Right forelimb (tissue), 1 donor: Measurements from ENCODE around the gene HSBP1L1.
A peak's percentile ranks its signal among the peaks of the same experiment; 100 is the strongest.

Experiments
- DNase-seq: peaks from one replicate; pipeline ENCODE4 v3.0.0-alpha.2; 2018

HSBP1L1 gene

DNA sequence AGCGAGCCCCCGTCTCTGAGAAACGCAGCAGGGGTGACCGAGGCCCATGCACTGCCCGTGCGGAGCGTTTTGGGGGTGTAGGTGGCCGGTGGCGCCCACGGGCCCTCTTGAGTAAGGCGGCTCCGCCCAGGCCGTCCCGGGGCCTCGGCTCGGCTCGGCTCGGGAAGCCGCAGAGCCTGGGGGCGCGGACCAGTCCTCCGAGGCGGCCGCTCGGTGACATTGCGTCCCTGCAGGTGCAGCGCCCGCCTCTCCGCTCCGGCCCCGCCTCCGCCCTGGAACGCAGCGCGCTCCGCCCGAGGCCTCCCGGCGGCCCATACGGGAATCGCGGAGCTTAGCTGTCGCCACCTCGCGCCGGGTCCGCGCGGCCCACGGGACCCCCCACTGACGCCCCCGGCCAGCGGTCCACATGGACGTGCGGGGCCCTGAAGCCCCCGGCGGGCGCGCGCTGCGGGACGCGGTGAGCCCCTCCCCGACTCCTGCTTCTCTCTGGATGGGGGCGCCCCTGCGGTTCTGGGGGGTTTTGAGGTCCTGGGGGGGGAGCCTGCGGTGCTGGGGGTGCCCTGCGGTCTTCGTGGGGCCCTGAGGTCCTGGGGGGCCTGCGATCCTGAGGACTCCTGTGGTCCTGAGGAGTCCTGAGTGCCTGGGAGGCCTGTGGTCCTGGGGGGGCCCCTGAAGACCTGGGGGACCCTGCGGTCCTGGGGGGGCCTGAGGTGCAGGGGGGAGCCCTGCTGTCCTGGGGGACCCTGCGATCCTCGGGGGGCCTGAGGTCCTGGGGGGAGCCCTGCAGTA is at the start of gene HSBP1L1:
HSBP1L1 (plus strand) TSS at position 314 of the 789 bp plus-strand sequence; CDS start at position 407, 93 bp downstream.
- DNase-seq: peak; percentile 65

DNA sequence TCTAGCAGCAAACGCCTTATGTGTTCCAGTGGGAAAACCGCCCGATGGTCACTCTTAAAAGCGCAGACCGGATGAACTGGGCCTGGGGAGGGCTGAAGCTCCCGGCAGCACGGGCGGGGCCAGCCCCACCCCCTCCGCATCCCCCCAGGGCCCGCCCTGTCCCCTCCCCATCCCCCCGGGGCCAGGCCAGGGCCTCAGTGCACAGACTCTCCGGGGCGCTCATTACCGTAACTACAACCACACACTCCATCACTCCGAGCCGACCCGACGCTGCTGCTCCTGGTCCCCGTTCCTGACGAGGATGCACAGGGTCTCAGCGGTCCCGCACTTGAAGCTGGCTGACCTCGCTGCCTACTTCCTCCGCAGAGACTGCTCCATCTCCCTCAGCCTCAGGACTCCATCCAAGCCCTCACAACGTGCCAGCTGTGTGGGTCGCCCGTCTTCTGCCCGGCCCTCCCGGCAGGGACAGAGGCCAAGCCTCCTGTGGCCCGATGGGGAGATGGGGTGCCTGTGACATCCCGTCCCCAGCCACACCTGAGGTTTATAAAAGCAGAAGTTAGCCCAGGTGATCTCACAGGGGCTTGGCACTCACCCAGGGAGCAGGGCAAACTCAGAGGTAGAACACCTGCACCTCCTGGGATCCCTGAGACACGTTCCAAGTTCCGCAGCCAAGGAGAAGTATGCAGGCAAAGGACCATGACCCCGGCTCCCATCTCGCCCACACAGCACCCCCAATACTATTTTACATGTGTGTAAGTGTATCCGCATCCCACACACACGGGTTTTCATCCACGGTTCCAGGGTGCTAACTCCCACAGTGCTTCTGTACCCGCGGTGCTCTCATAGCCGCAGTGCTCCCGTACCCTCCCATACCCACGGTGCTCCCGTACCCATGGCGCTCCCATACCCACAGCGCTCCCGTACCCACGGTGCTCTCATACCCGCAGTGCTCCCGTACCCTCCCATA is 49.0 kb upstream of the HSBP1L1 start:
- no peak for DNase-seq

DNA sequence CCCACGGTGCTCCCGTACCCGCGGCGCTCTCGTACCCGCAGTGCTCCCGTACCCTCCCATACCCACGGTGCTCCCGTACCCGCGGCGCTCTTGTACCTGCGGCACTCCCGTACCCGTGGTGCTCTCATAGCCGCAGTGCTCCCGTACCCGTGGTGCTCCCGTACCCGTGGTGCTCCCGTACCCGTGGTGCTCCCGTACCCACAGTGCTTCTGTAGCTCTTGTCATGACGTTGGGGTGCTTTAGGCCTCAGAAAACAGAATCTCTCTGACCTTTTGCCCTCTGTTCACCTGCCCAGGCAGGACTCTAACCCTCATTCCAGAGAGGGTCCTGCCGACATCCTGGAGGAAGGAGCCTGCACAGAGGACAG is 48.3 kb upstream of the HSBP1L1 start:
- DNase-seq: no peak

DNA sequence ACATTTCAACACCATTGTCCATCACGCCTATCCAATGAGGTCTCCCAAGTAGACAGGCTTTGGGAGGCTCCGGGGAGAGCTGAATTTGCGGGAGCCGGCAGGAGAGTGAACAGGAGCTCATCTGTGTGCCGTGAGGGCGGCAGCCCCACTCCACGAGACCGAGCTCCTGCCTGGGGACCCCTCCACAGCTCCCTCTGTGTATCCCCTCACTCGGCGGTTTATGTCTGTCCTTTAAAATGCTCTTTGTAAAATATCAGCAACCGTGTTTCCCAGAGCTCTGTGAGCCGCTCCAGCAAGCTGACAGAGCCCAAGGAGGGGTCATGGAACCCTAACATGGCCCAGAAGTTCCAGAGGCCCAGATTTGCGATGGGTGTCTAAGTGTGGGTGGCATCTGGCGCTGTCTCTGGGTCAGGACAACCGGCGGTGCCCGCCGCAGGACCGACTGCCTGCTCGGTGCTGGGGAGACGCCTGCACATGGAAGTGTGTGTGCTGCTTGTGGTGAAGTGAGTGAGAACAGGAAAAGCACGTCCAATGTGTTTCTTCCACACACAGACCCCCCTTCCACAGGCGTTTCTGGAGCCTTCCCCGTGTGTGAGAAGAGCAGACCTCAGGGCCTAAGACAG is 47.8 kb upstream of the HSBP1L1 start:
- DNase-seq: no peak

DNA sequence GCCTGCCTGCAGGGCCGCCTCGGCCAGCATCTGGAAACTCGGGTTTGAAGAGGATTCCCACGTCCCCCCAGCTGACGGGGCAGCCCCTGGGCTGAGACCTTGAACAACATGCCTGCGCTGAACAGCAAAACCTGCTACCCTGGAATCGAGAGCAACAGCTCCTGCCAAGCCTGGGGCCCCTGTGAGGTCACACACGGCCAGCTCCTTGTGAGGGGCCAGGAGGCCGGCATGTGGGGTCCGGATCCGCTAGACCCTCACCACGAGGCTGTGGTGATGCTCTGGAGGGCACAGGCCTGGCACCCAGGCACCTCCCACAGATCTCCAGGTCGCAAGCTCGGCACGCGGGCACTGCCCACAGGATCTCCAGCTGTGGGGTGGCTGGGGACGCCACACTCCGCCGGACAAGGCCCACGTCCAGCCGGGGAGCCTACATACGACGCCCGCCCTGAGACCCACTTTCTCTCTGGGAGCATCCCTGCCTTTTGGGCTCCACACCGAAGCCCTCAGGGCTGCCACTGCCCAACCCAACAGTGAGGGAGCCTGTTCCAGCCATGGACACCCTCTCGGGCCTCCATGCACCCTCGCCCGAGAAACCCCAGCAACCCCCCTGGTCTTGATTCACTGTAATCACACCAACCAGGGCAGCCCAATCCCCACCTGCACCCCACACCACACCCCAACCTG is 47.1 kb upstream of the HSBP1L1 start:
- DNase-seq: no peak

DNA sequence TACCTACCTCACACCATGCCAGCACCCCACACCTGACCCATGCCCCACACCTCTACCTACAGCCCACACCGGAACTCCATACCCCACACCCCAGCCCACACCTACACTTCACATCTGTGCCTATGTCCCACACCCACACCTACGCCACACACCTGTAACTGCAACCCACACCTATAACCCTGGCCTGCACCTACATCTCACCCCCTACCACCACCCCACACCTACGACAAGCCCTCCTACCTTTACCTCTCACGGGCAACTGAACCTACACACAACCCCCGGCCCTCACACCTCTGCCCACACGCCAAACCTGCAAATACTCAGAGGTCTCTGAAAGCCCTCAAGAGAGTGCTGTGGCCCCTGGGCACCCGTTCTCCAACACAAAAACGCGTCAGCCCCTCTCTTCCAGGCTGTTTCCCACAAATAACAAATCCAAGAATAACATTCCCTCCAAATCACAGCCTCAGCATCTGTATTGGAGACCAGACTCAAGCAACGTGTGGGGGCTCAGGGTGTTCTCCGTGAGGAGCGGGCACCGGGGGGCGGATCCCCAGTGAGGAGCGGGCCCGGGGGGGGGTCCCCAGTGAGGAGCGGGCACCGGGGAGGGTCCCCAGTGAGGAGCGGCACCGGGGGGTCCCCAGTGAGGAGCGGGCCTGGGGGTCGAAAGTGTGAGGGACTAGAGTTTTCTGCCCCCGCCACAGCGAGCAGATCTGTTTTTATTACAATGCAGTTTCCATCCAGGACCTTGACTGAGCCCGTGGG is 46.4 kb upstream of the HSBP1L1 start:
- DNase-seq: no peak

DNA sequence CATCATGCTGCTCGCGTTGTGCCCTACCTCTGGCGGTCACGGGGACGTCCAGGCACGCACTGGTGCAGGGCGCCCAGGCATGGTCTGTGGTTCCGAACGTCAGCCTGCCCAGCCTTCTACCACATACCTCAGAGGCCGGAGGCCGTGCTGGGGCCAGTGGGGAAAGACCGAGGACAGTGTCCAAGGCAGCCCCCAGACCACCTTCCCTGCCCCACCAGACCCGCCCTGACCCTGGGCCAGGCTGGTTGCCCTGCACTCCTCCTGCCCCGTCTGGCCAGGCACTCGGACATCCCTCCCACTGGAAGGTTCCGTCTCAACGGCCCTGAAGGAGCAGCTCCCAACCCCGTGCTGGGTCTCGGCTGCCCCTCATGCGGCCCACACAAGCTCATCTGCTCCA is 45.8 kb upstream of the HSBP1L1 start:
- DNase-seq: no peak

DNA sequence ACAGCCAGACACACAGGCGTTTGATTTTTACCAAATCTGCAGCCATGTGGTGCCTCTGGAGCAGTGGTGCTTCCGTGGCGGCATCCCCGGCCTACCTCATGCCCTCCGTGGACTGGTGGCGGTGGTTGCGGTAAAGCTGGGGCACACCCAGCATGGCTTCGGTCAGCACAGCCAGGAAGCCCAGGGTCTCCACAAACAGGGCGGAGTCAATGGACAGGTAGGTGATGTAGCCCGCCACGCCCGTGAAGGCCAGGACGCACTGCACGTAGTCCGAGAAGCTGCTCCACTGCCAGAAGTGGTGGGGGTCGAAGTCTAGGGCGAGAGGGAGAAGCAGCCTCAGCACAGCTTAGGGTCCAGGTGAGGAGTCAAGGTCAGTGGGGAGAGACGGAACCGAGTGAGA is 45.4 kb upstream of the HSBP1L1 start:
- no peak for DNase-seq

DNA sequence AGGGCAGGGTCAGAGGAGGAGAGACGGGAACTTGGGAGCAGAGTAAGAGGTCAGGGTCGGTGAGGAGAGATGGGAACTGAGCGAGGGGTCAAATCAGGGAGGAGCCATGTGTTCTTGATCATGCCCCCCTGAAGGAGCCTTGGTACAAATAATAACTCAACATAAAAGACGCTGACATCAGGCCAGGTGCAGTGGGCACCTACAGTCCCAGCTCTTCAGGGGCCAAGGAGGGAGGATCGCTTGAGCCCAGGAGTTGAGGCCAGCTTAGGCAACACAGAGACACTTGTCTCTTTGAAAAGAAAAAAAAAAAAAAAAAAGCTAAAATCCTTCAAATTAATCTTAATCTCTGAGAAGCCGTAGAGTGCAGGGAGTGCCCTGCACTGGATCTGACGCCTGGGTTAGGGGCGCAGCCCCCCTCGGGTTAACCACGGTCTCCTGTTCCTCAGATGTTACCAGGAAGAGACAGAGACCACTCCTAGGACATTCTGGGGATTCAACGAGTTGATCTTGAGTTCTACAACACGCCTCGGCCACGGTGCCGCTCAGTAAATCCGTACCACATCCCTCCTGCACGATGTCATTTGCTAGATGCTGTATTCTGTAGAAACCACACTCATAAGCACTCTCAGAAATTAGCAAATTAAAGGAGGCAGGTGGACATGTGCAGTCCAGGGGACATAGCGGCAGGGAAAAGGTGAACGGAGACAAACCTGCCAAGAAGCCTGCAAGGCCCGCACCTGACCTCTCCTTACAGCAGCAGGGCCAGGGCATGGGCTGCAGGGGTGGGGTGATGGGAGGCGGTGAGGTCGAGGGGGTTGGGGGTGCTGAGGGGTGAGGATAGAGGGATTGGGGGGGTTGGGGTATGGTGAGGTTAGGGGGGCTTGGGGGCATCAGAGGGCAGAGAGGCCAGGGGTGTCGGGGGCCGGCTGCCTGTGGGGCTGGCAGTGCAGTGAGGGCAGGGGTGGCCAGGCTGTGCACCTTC is 42.2 kb upstream of the HSBP1L1 start:
- DNase-seq: peak; percentile 29

DNA sequence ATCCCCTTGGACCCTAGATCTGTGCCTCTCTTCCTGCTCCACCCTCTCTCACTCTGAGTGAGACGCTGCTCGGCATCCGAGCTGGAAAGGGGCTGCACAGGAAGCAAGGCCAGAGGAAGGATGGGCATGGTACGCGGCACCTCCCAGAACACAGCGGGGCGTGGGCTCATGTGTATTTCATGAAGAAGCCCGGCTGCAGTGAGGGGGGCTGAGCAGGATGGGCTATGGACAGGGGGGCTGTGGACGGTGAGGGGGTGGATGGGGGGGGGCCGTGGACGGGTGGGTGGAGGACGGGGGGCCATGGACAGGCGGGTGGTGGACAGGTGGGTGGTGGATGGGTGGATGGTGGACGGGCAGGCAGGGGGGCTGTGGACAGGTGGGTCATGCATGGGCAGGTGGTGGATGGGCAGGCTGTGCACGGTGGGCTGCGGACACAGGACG is 41.5 kb upstream of the HSBP1L1 start:
- DNase-seq: no peak

DNA sequence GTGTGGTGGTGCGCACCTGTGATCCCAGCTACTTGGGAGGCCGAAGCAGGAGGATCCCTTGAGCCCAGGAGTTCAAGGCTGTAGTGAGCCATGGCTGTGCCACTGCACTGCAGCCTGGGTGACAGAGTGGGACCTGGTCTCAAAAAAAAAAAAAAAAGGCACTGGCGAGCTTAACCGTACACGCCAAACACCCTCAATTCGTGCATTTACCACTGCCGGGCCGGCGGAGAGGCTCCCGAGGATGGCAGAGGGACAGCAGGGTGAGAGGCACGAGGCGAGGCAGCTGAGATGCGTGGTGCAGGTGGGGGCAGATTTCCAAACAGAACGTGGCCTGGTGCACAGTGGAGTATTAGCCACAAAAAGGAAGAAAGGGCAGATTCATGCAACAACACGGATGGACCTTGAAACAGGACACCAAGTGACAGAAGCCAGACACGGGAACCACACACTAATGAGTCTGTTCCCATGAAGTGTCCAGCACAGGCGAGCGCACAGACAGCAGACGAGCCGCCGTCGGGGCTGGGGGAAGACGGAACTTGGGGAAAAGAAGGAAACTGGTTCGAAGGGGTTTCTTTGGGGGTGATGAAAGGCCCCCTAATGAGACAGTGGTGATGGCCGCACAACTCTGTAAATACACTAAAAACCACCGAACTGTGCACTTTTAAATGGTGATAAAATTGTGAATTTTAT is 40.4 kb upstream of the HSBP1L1 start:
- DNase-seq: peak; percentile 21

DNA sequence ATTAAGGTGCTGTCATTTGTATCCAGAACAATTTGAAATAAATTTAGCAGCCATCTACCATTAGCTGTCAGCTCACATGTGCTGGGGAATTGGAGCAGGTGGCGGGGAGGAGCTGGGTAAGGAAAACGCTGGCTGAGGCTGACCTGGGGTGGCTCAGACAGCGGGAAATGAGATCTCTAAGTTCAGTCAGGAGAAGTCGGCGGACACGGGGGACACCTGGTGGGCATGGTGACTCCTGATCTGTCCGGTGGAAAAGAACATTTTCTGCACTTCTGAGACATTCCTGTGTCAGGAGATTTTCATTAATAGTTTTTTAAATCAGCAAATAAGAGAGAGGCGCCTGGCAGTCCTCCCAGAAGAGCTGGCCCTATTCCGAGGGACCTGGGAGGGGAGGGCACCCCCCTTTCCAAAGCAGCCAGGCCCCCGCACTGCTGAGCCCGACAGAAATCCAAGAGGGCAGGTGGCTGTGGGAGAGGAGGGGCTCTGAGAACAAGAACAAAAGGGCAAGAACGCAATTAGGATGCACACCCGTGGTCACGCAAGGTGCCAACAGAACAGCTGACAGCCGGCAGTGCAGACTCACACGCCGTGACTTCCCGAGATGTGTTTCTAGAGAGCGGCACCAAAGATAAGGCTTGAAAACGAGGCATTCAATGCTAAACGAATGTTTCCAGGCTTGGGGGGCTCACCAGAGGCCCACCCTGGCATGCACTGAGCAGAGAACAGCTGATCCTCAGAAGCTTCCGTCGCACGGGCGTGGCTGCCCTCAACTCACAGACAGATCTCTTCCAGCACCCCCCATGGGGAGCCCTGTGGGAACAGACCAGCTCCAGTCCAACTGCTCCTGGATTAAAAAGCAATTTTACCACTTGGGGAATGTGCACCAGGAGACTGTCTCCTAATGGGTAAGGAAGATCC is 39.4 kb upstream of the HSBP1L1 start:
- peak; percentile 56 for DNase-seq

DNA sequence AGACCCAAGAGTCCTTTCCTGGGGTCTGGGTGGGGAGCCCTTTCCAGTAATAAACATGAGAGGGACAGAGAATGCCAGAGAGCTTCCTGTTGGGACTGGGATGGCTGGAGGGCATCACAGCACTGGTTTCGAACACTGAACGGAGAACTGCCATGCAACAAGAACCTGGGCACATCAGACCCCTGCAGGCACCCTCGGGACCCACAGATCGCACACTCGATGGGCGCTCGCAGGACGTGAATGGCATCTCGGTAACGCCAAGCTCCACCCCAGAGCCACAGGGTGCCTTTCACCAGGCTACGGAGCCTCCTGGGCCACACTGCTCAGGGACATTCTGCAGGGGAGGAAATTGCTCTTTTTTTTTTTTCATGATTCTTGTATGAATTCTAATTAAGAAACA is 38.1 kb upstream of the HSBP1L1 start:
- peak; percentile 22 for DNase-seq

DNA sequence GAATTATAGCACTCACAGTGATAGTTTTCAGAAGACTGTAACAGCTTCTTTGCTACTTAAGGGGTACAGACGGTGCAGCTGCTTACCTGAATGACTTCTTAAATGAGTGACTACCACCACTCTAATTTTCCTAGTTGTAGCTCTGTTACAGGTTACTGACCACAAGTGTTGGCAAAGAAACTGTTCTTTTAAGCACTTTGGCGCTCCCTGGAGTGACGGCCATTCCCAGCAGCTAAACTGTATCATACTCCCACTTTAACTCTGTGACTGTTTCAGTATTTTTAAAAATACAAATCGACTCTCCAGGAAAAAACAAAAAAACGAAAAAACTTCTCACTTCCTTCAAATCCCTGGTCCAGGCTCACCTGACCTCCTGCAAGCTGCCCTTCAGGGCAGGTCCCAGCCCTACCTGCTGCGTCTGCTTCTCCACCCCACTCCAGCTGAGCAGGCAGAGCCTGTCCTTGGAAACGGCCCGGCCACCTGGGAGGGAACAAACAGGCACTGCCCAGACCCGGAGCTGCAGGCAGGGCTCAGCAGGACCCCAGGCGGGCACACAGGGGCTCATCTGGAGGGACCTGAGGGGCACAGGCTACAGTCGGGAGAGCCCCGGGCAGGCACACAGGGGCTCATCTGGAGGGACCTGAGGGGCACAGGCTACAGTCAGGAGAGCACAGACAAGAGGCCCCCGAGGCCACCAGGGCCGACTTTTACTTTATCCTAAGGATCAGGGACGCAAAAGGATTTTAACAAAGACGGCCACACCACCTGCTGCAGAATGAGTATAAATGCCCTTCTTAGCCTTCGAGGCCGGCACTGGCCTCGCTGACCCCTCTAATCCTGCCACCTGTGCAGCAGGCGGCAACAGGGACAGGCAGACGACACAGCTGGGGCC is 37.5 kb upstream of the HSBP1L1 start:
- peak; percentile 13 for DNase-seq

DNA sequence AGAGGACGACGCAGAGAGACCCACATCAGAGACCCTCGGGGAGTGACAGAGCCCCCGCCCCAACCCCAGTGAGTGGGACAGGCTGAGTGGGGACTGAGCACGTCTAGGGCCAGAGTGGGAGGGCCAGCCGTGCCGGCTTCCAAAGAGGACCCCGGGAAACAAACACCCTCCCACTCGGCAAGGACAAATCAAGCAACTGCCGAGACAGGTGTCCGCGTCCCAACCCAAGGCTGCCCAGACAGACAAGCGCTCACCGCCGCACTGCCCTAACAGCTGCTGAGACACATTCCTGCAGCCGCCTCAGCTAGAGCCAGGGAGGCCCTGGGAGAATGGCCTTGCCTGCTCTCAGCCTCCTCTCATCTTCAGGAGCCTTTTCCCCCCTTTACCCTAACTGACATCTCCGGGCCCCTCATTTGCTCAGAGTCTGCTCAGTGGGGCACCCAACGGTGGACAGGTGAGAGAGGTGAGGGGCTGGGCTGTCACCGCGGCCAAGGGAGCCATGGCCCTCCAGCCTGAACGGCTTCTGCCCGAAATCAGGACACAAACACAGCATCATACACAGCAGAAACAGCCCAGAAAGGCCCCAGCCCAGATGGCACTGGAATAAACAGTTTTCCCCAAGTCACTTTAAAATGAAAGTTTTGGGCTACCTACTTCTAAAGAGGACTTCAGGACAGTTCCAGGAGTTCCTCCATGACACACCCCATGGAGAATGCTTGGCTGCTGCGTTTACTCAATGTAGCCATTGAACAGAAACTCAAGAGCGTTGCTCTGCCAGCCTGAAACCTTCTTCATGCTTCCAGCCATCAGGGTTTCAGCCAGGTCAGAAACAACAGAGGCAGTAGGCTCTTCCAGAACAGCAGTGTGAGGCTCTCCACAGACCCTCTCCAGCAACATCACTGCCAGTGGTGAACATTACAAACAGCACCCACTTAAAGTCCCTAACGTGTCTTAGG is 36.6 kb upstream of the HSBP1L1 start:
- peak; percentile 48 for DNase-seq

DNA sequence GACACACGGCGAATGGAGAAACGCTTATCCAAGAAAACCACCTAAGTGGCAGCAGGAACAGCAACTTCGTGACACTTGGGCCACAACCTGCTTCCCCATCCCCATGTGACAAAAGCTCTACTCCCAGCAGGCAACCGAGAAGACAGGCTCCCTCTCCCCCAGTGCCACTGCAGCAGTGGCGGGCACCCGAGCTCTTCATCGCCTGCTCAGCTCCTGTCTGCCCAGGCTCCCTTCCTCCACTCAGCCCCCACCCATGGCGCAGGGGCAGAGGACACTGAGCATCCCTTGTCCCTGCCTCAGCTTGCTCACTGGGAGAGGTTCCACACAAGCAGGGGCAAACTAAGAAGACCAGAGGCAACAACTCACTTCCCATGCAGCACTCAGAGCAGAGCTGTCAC is 35.9 kb upstream of the HSBP1L1 start:
- DNase-seq: no peak
